GM12892 (cell line): ENCODE data around the gene TRIM63.

Experiments
- POLR2A ChIP-seq: IDR thresholded peaks from 2 replicates; pipeline ENCODE4 v1.6.1; 2011; ENCODE audit warnings: low read depth, low read length, control low read depth
- TAF1 ChIP-seq: IDR thresholded peaks from 2 replicates; pipeline ENCODE4 v1.6.1; 2011; ENCODE audit warnings: low read depth, mild to moderate bottlenecking, control low read depth, low read length, borderline replicate concordance

DNA sequence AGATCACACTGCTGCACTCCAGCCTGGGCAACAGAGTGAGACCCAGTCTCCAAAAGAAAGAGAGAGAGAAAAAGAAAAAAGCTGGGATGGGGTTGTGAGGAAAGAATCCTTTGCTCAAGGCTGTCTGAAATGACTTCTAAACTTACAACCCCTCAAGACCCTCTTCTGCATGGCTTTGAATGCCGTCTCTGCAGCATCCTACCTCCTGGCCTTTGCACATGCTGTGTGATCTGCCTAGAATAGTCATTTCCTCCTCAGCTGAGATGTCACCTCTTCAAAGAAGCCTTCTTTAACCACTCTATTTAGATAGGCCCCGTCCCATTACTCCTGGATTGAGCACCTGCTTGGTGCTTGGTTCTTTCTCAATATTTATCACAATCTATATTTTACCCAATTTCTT, 17.4 kb upstream of the TRIM63 start:
- no peak for TF ChIP-seq POLR2A
- TF ChIP-seq TAF1, result no peak
